ENCODE results near the gene UPF3A.
"Not testable (repeated sequence)": the region's sequence is repeated elsewhere in the genome, so short reads cannot be mapped to it uniquely, and the experiment has no call there.

UPF3A gene

DNA sequence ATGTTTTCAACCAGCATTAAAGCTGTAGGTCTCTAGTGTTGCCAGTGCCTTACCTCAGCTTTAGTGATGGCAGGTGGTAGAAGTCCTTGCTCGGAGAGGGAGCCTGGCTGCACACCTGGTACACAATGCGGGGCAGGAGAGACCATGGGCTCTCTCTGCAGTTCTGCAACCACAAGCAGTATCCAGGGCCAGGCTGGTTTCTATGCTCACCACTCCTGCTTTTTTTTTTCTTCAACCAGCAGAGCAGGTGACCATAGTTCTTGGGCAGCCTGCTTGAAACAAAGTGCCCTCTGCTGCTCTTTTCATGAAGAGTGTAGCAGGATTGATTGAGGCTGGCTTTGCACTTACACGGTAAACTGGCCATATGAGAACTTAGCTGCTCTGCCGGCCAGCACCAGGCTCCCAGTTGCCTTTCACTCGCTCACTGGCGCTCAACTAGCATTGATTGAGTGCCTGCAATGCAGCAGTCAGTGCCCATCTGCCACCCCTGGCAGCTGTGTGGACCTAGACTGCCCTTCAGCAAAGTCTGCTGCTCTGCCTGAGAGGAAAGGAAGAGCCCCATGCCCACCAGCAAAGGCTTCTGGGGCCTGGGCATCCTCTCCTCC is 28.5 kb downstream of the UPF3A start:
- DNase-seq, result peak; percentile 32 to 73

DNA sequence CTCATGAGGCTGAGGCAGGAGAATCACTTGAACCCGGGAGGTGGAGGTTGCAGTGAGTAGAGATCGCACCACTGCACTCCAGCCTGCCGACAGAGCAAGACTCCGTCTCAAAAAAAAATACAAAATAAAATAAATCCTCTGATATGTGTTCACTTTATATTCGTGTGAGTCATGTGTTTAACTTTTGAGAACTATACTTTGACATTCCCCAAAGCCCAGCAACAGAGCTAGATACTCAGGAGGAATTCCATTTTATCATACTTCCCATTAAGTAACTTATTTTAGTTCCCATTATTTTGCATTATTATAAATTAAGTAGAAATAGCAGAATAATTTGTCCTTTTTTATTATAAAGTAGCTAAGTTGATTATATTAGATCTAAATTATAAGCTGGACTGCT is 29.6 kb downstream of the UPF3A start:
- no peak for DNase-seq

DNA sequence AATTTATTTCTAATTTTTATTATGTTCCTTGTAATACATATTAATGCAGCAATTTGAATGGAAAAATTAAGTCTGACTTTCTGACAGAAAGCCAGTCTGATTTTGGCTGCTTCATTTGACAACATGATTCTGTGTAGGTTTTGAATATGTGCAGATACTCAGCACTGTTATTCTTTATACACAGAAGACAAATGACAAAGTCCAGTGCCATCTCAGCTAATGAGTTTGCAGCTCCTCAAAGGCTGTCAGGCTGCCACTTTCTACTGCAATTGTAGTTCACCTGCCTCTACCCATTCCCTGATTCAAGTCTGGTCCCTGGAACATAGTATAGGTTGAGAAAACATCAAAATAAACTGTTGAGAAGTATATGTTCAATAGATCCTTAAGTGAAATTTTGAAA is 30.0 kb downstream of the UPF3A start:
- no peak for DNase-seq

DNA sequence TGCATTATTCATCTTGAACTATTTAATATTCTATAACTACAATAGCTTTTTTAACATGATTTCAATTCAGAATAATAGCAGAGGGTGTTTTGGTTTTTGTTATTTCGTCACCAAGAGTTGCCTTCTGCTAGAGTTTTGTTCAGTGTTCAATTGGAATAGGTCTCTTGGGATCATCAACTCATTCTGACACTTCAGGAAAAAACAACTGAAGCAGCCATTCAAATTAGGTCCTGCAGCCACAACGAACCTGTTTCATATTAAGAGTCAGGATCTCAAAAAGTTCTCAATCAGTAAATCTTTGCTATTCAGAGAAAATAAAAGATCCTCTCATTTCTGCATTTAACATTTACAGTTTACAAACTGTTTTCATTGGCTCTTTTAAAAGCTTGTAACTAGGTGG is 30.5 kb downstream of the UPF3A start:
- no peak for DNase-seq

DNA sequence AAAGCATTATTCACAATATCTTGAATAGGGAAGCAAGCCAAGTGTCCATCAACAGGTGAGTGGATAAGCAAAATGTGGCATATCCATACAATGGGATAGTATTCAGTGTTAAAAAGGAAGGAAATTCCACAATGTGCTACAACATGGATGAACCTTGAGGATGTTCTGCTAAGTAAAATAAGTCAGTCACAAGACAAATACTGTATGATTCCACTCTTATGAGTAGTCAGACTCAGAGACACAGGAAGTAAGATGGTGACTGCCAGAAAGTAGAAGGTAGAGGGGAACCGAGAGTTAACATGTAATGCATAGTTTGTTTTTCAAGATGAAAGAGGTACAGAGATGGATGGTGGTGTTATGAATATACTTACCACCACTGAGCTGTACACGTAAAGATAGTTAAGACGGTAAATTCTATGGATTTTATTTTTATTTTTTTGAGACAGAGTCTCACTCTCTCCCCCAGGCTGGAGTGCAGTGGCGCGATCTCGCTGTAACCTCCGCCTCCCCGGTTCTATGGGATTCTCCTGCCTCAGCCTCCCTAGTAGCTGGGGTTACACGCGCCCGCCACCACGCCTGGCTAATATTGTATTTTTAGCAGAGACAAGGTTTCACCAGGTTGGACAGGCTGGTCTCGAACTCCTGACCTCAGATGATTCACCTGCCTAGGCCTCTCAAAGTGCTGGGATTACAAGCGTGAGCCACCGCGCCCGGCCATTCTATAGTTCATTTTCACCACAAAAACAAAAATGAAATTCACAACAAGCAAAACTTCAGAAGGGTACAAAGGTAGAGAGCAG is 31.9 kb downstream of the UPF3A start:
- no peak for DNase-seq

DNA sequence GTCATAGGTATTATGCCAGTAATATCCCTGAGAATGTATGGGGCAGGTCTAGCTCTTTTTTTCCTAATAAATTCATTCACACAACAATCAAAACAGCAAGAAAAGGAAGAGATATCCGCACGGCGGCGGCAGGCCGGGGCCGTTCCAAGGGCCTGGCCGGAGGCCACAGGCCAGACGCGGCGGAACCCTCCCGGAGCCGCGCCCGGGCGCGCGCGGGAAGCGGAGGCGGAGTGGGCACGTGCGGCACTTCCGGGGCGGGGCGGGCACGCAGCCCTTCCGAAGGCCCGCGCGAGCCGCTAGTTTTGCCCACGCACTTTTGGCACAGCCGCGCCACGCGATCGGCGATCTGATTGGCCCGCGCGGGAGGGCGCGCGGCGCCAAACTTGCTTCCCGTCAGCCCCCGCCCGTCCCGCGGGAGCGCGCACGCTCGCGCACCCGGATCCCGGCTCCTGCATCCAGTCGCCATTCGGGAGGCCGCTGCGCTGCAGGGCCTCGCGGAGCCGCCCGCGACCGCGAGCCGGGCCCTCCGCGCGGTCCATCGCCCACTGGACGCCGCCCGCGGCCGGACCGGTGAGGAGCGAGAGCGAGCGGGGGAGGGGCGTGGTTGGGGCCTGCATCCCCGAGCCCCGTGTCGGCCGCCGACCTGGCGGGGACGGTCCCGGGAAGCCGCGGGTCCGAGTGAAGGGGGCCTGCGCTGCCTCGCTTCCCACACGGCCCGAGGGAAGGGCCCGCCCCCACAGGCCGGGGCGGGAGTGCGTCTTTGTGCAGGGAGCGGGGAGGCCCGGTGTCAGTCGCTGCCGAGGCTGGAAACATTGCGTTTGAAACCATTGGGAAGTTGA is 32.9 kb downstream of the UPF3A start, which contains the start of gene CHAMP1:
Gene CHAMP1 (plus strand): TSS at position 430 of the 839 bp plus-strand sequence. CDS start 9,340 bp downstream, outside the sequence.
- peak; percentile 71 to 94 for DNase-seq

DNA sequence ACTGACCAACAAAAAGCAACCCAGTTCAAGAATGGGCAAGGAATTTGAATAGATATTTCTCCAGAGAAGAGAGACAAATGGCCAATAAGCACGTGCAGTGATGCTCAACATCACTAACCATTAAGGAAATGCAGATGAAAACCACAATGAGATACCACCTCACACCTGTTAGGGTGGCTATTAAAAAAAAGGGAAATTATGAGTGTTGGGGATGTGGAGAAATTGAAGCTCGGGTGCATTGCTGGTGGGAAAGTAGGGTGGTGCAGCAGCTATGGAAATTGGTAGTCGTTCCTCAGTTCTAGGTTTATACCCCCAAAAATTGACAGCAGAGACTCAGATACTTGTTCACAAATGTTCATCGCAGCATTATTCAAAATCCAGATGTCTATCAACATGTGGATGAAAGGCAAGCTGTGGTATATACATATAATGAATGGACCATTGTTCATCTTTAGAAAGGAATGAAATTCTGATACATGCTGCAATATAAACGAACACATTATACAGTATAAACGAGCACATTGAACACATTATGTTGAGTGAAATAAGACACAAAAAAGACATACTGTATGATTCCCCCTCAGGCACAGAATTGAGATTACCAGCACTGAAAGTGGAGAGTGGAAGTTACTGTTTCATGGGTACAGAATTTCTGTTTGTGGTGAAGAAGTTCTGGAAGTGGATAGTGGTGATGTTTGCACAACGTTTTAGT is 33.8 kb downstream of the UPF3A start:
- DNase-seq, result no peak

DNA sequence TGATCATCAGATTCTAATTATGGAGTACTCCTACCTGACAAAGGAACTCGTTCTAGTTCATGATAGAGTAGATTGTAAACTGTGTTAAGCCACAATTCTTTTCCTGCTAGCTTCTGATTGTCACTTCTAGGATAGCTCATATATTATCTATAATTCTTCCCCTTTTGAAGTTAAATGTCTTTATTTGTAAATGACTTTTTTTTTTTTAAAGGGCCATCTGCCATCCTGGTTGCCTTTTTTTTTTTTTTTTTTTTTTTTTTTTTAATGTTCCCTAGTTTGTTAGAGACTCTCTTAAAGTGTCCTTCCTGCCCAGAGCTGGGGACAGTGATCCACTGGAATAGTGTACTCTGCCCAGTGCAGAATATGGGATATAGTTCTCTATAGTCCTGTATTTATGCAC is 37.2 kb downstream of the UPF3A start:
- DNase-seq, result no peak

DNA sequence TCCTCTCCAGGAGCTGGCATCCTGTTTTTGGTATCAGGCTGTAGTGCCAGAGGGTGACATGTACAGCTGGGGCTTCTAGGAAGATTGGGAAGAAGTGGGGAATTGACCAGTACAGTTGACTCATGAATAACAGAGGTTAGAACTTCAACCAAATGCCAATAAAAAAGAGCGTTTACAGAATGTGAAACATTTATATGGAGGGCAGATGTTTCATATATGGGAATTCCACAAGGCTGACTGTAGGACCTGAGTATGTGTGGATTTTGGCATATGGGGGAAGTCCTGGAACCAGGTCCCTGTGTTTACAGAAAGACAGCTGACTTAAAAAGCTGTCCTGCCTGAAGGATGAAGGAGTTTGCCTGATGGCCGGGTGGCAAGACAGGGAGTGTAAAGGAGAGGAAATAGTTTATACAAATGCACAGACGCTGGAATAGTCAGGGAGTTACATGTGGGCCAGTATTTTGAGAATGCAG is 38.1 kb downstream of the UPF3A start:
- no peak for DNase-seq

DNA sequence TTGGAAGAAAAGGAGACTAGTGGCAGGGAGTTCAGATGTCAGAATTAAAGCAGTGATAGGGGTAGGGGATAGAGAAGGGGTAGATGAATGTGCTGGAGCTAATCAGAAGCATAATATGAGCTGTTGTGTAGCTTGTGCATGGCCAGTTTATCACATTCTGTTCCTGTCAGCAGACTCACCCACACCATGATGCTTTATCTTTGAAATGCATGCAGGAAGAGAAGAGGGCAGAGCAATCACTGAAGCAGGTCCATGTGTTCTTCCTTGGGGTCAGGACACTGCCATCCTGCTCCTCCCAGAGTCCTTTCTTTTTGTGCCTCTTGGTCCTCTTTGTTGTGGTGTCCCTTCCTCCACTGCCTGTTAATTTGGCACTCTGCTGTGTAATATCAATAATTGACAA is 38.7 kb downstream of the UPF3A start:
- no peak for DNase-seq

DNA sequence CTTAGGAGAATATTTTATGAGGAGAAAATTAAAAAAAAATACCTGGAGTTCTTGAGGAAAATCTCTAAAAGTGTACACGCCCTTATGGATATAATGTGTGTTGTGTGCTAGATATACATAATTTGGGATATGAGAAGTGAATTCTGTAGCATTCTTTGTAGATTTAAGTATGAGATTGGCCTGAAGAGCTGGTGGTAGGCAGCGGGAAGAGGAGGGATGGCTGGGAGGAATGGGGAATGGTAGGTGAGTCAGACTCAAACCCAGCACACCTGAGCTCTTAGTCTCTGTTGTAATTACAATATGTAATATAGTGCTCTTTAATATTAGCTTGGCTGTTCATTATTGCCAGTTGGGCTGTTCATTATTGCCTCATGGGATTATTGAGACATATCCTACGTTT is 39.9 kb downstream of the UPF3A start:
- no peak for DNase-seq

DNA sequence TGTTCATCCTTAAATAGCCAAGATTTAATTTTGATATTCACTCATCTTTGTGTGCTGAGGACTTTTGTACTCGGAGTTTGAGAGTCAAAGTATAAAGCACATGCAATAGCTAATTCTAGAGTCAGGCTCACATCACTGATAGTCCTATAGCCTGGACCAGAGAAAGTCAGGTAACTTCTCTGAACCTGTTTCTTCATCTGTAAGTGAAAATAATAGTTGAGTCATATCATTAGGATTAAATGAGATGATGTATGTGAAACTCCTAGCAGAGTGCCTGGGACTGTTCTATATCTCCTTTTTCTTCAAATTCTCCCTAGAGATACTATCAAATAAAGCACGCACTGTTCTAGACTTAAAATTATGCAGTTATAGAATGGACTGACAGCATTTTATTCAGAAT is 41.9 kb downstream of the UPF3A start:
- no peak for DNase-seq

DNA sequence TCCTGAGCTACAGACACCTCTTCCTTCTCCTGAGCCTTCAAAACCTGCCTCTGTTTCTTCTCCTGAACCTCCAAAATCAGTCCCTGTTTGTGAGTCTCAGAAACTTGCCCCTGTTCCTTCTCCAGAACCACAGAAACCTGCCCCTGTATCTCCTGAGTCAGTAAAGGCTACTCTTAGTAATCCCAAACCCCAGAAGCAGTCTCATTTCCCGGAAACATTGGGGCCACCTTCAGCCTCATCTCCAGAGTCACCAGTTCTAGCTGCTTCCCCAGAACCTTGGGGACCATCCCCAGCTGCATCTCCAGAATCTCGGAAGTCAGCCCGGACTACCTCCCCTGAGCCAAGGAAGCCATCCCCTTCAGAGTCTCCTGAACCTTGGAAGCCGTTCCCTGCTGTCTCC is 42.9 kb downstream of the UPF3A start:
- DNase-seq, result no peak

DNA sequence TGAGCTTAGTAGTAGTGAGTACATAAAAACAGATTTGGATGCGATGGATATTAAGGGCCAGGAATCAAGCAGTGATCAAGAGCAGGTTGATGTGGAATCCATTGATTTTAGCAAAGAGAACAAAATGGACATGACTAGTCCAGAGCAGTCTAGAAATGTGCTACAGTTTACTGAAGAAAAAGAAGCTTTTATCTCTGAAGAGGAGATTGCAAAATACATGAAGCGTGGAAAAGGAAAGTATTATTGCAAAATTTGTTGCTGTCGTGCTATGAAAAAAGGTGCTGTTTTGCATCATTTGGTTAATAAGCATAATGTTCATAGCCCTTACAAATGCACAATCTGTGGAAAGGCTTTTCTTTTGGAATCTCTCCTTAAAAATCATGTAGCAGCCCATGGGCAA is 44.3 kb downstream of the UPF3A start:
- DNase-seq, result no peak

DNA sequence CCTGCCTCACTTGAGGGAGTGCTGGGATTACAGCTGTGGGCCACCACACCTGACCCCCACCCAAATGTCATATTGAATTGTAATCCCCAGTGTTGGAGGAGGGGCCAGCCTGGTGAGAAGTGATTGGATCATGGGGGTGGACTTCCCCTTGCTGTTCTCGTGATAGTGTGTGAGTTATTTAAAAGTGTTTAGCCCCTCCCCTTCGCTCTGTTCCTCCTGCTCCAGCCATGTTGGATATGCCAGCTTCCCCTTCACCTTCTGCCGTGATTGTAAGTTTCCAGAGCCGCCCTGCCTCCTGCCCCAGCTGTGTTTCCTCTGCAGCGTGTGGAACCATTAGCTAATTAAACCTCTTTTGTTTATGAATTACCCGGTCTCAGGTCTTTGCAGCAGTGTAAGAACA is 46.6 kb downstream of the UPF3A start:
- DNase-seq, result no peak

DNA sequence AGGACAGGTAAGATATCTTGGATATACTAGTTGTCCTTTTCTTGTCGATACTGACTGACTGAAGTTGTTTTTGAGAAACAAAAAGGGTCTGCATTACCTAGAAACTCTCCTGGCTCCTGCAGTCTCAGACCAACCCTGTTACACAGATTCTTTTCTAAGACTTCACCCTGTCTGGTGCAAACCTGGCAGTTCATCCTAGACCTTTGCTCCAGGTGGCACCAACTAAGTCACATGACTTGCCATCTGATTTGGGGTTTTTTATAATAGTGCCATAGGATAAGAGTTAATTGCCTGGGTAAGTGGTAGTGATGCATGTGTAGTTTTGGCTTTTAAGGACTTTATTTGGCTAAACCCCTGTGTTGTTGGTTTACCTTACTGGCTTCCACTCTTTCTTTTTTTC is 47.2 kb downstream of the UPF3A start:
- no peak for DNase-seq

DNA sequence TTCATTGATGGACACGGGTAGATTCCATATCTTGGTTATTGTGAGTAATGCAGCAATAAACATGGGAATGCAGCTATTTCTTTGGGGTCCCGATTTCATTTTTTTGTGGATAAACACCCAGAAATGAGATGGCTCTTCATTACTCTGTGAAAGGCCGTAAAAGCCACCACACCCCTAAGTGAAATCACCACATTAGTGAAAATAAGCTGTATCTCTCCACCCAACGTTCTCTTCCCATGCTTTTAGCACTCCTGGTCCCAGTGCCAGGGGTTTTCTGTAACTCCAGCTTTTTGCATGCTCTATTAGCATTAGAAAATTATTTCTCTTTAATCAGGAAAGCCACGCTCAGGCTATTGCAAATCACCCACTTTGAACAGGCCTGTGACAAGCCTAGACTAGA is 48.7 kb downstream of the UPF3A start:
- DNase-seq, result no peak

DNA sequence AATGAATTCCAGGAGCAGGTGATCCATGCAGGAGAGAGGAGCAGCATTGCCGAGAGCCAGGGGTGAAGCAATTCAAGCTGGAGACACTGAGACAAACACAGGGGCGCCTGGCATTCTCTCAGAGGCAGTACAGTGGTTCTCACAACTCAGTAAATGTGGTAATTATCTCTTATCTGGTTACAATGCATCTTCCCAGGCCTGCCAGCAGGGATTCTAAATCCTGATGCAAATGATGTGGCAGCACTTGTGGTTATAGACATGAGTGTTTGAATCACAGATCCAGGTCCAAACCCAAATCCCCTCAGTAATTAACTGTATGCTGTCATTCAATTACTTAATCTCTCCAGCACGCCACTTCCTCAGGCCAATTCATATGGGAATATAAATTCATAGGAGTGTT is 52.5 kb downstream of the UPF3A start:
- DNase-seq, result not testable (repeated sequence)

DNA sequence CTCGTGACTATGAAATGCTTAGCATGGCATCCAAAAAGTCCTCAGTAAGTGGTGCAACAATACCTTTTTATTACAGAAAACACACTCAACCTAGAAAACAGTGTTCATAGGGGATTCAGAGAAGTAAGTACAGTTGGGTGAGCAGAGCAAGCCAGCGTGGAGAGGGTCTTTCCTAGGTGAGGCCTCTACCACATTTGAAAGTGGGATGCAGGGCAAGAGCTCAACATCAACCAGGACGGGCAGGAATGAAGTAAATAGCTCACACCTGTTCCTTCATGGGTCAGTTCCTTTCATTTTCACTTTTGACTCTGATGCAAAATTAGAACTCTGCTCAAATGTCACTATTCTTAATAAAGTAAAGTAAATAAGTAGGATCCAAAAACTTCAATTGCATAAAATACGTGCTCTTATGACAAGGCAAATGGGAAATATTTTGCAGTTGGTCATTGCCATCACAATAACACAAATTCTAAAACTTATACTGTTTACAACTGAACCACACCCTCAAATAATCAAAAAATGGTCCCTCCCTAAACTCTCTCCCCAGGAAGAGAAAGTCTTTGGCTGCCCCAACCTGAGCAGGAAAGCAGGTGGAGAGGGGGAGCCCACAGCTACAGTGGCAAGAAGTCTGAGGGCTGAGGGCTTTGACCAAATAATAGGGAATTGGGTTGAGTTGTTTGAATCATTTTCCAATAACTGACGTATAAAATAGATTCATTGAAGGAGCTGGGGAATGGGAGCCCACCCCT is 53.1 kb downstream of the UPF3A start:
- no peak for DNase-seq

DNA sequence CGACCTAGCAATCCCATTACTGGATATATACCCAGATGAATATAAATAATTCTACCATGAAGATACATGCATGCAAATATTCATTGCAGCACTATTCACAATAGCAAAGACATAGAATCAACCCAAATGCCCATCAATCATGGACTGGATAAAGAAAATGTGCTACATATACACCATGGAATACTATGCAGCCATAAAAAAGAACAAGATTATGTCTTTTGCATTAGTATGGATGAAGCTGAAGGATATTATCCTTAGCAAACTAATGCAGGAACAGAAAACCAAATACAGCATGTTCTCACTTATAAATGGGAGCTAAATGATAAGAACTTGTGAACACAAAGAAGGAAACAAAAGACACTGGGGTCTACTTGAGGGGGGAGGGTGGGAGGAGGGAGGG is 55.1 kb downstream of the UPF3A start:
- not testable (repeated sequence) for DNase-seq

DNA sequence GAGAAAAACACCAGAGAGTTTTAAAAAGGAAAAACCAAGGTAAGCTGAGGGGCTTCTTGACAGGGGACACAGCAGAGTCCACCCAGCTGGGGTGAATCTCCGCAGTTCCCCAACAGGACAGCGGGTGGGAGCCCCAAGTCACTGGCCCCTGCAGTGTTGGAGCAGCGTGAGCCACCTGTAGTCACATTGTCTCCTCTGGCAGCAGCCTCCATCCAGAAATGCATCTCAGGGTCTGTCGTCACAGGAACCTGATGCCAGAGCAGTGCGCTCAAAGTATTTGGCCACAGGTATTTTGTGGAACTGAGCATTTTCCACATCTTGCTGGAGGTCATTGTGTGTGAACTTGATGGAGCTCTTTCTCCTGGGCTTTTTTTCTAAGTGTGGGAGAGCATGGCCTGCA is 57.6 kb downstream of the UPF3A start:
- no peak for DNase-seq

DNA sequence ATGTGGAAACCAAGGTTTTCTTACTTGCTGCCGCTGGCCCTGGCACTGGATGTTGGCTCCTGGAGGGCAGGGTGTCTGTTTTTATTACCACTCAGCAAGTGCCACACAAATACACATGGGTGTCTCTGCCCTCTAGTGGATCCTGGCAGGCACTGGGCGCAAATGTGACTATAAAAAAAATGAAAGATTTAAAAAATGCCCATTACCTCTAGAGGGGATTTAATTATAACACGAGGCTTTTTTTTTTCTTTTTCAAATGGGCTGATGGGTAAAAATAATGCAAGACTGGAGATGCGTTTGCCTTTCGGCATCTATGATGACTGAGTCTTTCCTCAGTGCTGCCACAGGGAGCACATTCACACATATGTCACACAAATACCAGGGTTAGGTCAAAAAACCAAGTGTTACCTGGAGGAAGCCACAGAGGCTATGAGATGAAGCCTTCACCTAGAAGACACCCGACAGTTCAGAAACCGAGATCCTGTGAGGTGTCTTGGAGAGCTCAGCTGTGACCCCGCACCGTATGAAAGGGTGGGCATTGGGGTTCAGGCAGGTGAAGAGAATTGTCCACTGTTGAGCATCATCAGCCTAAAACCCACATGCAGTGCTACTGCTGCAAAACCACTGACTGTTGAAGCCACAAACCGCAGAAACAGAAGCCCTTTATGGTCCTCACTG is 58.6 kb downstream of the UPF3A start:
- peak; percentile 7 to 46 for DNase-seq

Data from NCI-H524 (cell line).